Neuronal stem cell (in vitro differentiated cells): Measurements from ENCODE around the gene DBI.

Experiments used
- DNase-seq: peaks from one replicate; pipeline ENCODE4 v3.0.0-alpha.2; 2013; ENCODE audit warnings: low spot score
- H2AFZ ChIP-seq: one replicate; pipeline ENCODE4 v1.6.1; 2013; ENCODE audit warnings: mild to moderate bottlenecking, low read length, inconsistent platforms
- H2AK5ac ChIP-seq: 2 replicates; pipeline ENCODE4 v1.6.1; 2013; ENCODE audit warnings: low read depth, mild to moderate bottlenecking, inconsistent platforms, low read length, moderate library complexity, mixed read lengths
- H2BK120ac ChIP-seq: 2 replicates; pipeline ENCODE4 v1.6.1; 2013; ENCODE audit warnings: low read depth, mild to moderate bottlenecking, inconsistent platforms, low read length, moderate library complexity, mixed read lengths
- H2BK12ac ChIP-seq: one replicate; pipeline ENCODE4 v1.6.1; 2013; ENCODE audit warnings: low read length, inconsistent platforms
- H2BK15ac ChIP-seq: 2 replicates; pipeline ENCODE4 v1.6.1; 2013; ENCODE audit warnings: mild to moderate bottlenecking, low read length, inconsistent platforms, mixed read lengths
- H2BK5ac ChIP-seq: one replicate; pipeline ENCODE4 v1.6.1; 2013; ENCODE audit warnings: inconsistent platforms, mild to moderate bottlenecking, low read length, moderate library complexity
- H3K14ac ChIP-seq: one replicate; pipeline ENCODE4 v1.6.1; 2013; ENCODE audit warnings: low read length, inconsistent platforms
- H3K18ac ChIP-seq: 2 replicates; pipeline ENCODE4 v1.6.1; 2013; ENCODE audit warnings: low read length, inconsistent platforms
- H3K23ac ChIP-seq: 2 replicates; pipeline ENCODE4 v1.6.1; 2013; ENCODE audit warnings: low read depth, mild to moderate bottlenecking, mixed read lengths, low read length, inconsistent platforms; ENCODE audit not compliant: poor library complexity
- H3K27ac ChIP-seq: replicated peaks from 3 replicates; pipeline ENCODE4 v1.5.1; 2013; ENCODE audit warnings: low read length, inconsistent platforms
- H3K27me3 ChIP-seq, 3 experiments: 2 replicates each; pipeline ENCODE4 v1.6.1; 2013; ENCODE audit warnings: low read length in 3 of 3, mild to moderate bottlenecking in 2 of 3, inconsistent platforms in 1 of 3, low read depth in 1 of 3, mixed read lengths in 1 of 3, moderate library complexity in 1 of 3; ENCODE audit not compliant: control insufficient read depth in 3 of 3, insufficient read depth in 3 of 3
- H3K36me3 ChIP-seq, 2 donors: replicated peaks in 1 of 2; 2 replicates each; pipeline ENCODE4 v1.6.1; 2013; ENCODE audit warnings: low read length in 2 of 2; ENCODE audit not compliant: control insufficient read depth in 2 of 2, insufficient read depth in 2 of 2
- H3K4ac ChIP-seq: 2 replicates; pipeline ENCODE4 v1.6.1; 2013; ENCODE audit warnings: inconsistent platforms, mild to moderate bottlenecking, low read length, moderate library complexity
- H3K4me1 ChIP-seq, 2 donors: 1 replicate in 1 of 2; 2 replicates in 1 of 2; pipeline ENCODE4 v1.6.1; 2013; ENCODE audit warnings: low read length in 2 of 2, low read depth in 1 of 2; ENCODE audit not compliant: control insufficient read depth in 2 of 2, insufficient read depth in 1 of 2
- H3K4me2 ChIP-seq: one replicate; pipeline ENCODE4 v1.6.1; 2013; ENCODE audit warnings: mild to moderate bottlenecking, low read length, inconsistent platforms; ENCODE audit not compliant: insufficient read depth, poor library complexity, severe bottlenecking
- H3K4me3 ChIP-seq, 2 donors: 2 replicates each; pipeline ENCODE4 v1.5.1; 2013; ENCODE audit warnings: low read length in 2 of 2, mild to moderate bottlenecking in 2 of 2, inconsistent platforms in 1 of 2, moderate library complexity in 1 of 2
- H3K79me1 ChIP-seq: one replicate; pipeline ENCODE4 v1.6.1; 2013; ENCODE audit warnings: low read depth, mild to moderate bottlenecking, inconsistent platforms, low read length, moderate library complexity
- H3K9ac ChIP-seq: one replicate; pipeline ENCODE4 v1.6.1; 2013; ENCODE audit warnings: mild to moderate bottlenecking, low read depth, low read length, inconsistent platforms; ENCODE audit not compliant: poor library complexity
- H3K9me3 ChIP-seq, 2 donors: replicated peaks in 1 of 2; 2 replicates each; pipeline versions ENCODE3 to v1.6.1; 2013; ENCODE audit warnings: low read length in 2 of 2, mild to moderate bottlenecking in 2 of 2, inconsistent platforms in 1 of 2, low read depth in 1 of 2, mixed read lengths in 1 of 2, moderate library complexity in 1 of 2; ENCODE audit not compliant: control insufficient read depth in 2 of 2, insufficient read depth in 1 of 2
- H4K8ac ChIP-seq: one replicate; pipeline ENCODE4 v1.6.1; 2013; ENCODE audit warnings: low read depth, mild to moderate bottlenecking, inconsistent platforms, low read length, moderate library complexity
- H4K91ac ChIP-seq: one replicate; pipeline ENCODE4 v1.6.1; 2013; ENCODE audit warnings: low read length, low read depth, mild to moderate bottlenecking, inconsistent platforms; ENCODE audit not compliant: poor library complexity
- WGBS, 2 donors: extraction: QIAGEN DNeasy Blood & Tissue Kit; methylation state at CpG; one replicate each; pipeline ENCODE4 v1.1.7; 2013; ENCODE audit warnings: missing lambda C conversion rate in 2 of 2, mixed read lengths in 1 of 2; ENCODE audit not compliant: insufficient read length in 2 of 2, insufficient replicate concordance in 1 of 2; ENCODE audit errors: extremely low coverage in 2 of 2; 5-methylcytosine and 5-hydroxymethylcytosine counted together

The DBI gene

DNA sequence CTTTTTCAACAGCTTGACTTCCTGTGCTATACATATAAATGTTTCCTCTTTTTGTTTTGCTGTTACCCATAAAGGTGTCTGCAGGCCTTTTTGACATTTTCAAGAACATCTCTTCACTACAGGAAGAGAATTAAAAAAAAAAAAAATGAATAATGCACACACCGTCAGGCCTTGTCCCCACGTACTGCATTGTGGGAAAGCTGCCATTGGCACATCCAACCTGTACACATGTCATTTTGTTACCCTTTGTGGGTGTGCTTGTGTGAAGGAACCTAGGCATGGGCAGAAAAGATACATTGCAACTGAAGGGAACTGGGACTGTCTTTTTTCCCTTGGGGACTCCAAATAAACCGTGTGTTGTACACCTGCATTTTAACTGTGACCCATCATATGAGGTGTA is 48.1 kb downstream of the DBI start:
- H2BK120ac ChIP-seq: no peak overlapping the region
- no peak overlapping the region for H2AK5ac ChIP-seq
- no peak overlapping the region for H2BK12ac ChIP-seq
- H3K18ac ChIP-seq: no peak overlapping the region
- no peaks in the 10 kb centered on the region for H3K27me3 ChIP-seq
- H3K9me3 ChIP-seq: no peaks in the 10 kb centered on the region
- no CpG with 5 or more reads among the region's 3 CpGs for WGBS, 2 donors
- H3K4ac ChIP-seq: no peak overlapping the region
- no peak overlapping the region for H3K23ac ChIP-seq
- peaks cover 0 to 1% of the 10 kb centered on the region in 2 donors for H3K4me1 ChIP-seq
- H3K4me3 ChIP-seq: no peak overlapping the region
- no peak for DNase-seq
- no peak overlapping the region for H3K27ac ChIP-seq
- H2AFZ ChIP-seq: no peak overlapping the region
- no peak overlapping the region for H3K9ac ChIP-seq
- no peak overlapping the region for H3K14ac ChIP-seq
- H4K8ac ChIP-seq: no peak overlapping the region
- H3K36me3 ChIP-seq: no peaks in the 10 kb centered on the region
- H3K4me2 ChIP-seq: no peak overlapping the region
- H2BK5ac ChIP-seq: no peak overlapping the region
- H4K91ac ChIP-seq: no peak overlapping the region
- H2BK15ac ChIP-seq: no peak overlapping the region
- H3K79me1 ChIP-seq: no peaks in the 10 kb centered on the region

DNA sequence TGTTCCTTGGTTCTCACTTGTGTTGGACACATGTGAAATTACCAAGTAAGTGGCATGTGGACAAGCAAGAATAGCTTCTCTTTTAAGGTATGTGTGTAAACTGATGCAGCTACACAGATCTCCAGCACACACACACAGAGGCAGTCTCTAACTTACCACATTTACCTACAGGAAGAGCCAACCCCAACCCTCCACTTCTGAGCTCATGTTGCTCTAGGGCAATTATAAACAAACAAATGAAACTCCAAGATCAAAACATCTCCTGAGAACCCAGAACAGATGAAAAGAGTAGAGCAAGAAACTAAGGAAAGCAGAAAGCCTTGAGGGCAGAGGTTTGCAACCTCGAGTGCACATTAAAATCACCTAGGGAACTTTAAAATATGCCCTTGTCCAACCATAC is 48.9 kb downstream of the DBI start:
- H4K8ac ChIP-seq: no peak overlapping the region
- H3K4me2 ChIP-seq: no peak overlapping the region
- no peaks in the 10 kb centered on the region for H3K27me3 ChIP-seq
- no peak overlapping the region for H2BK5ac ChIP-seq
- no CpG with 5 or more reads among the region's 1 CpG for WGBS, 2 donors
- DNase-seq: no peak
- no peak overlapping the region for H2BK15ac ChIP-seq
- no peaks in the 10 kb centered on the region for H3K36me3 ChIP-seq
- H2AFZ ChIP-seq: no peak overlapping the region
- no peak overlapping the region for H4K91ac ChIP-seq
- no peak overlapping the region for H3K4me3 ChIP-seq
- no peak overlapping the region for H3K9ac ChIP-seq
- H3K27ac ChIP-seq: no peak overlapping the region
- H2AK5ac ChIP-seq: no peak overlapping the region
- H3K23ac ChIP-seq: no peak overlapping the region
- no peak overlapping the region for H3K18ac ChIP-seq
- H3K9me3 ChIP-seq: peaks cover 0 to under 1% of the 10 kb centered on the region in 2 donors
- no peak overlapping the region for H3K4ac ChIP-seq
- peaks cover 0 to 1% of the 10 kb centered on the region in 2 donors for H3K4me1 ChIP-seq
- H3K79me1 ChIP-seq: no peaks in the 10 kb centered on the region
- no peak overlapping the region for H2BK12ac ChIP-seq
- no peak overlapping the region for H3K14ac ChIP-seq
- H2BK120ac ChIP-seq: no peak overlapping the region

DNA sequence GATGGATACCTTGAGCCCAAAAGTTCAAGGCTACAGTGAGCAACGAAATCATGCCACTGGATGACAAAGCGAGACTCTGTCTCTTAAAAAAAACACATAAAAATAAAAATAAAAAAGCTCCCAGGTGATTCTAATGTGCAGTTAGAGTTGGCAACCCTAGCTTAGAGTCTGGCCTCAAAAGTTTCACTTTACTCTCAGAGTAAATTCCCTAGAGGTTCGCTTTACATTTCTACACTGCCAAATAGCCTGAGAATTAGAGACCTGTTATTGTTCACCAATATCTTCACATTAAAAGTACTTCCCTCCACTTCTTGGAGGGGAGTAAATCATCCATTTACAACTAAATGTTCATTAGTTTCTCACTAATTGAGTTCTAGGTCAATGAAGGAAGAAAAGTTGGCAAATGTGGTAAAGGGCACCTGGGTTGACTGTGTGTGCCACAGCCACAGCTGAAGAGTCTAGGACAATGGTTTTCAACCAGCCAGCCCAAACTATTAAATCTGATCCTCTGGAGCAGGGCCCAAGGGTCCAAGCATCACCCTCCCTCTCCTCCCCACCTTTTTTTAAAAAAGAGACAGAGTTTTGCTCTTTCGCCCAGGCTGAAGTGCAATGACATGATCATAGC is 49.6 kb downstream of the DBI start:
- H4K8ac ChIP-seq: no peak overlapping the region
- no peak overlapping the region for H2BK120ac ChIP-seq
- no peak overlapping the region for H2BK12ac ChIP-seq
- H3K14ac ChIP-seq: no peak overlapping the region
- no peak overlapping the region for H2AK5ac ChIP-seq
- no peak overlapping the region for H4K91ac ChIP-seq
- H3K9me3 ChIP-seq: peaks cover 7% of the 10 kb centered on the region in 2 donors
- H3K4me2 ChIP-seq: no peak overlapping the region
- WGBS, 2 donors: no CpG with 5 or more reads among the region's 4 CpGs
- H3K4me3 ChIP-seq: no peak overlapping the region
- H3K4me1 ChIP-seq: peaks cover 0 to 1% of the 10 kb centered on the region in 2 donors
- H3K36me3 ChIP-seq: no peaks in the 10 kb centered on the region
- H3K9ac ChIP-seq: no peak overlapping the region
- H2BK5ac ChIP-seq: no peak overlapping the region
- DNase-seq: no peak
- H3K18ac ChIP-seq: no peak overlapping the region
- no peak overlapping the region for H3K23ac ChIP-seq
- H3K4ac ChIP-seq: no peak overlapping the region
- no peaks in the 10 kb centered on the region for H3K79me1 ChIP-seq
- H2AFZ ChIP-seq: no peak overlapping the region
- no peaks in the 10 kb centered on the region for H3K27me3 ChIP-seq
- no peak overlapping the region for H3K27ac ChIP-seq
- no peak overlapping the region for H2BK15ac ChIP-seq

DNA sequence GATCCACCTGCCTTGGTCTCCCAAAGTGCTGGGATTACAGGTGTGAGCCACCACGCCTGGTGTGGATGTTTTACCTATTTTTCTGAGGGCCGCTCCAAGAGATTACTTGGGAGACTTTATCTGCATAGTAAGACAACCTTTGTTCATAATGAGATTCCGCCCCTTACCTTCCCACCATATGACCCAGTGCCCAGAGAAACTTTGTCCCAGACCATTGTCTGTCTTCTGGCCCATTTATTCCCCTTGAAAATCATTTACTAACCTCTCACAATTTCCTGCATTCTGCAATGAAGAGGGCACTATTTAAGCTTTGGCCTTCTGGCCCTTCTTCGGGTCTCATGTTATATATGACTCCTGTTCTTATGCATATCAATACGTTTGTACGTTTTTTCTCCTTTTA is 51.1 kb downstream of the DBI start:
- Histone ChIP-seq H3K23ac (no peak overlapping the region), H2BK120ac (no peak overlapping the region), H2BK5ac (no peak overlapping the region), H2AK5ac (no peak overlapping the region), H3K27me3 (peaks cover 0 to under 1% (median 0%) of the 10 kb centered on the region in 3 experiments), H2BK12ac (no peak overlapping the region), H4K91ac (no peak overlapping the region), H2BK15ac (no peak overlapping the region), H3K4ac (no peak overlapping the region), H3K79me1 (no peaks in the 10 kb centered on the region), H2AFZ (no peak overlapping the region), H3K9ac (no peak overlapping the region), H3K9me3 (peaks cover 7 to 11% of the 10 kb centered on the region in 2 donors), H3K18ac (no peak overlapping the region), H3K4me2 (no peak overlapping the region), H3K36me3 (no peaks in the 10 kb centered on the region), H3K27ac (no peak overlapping the region), H3K14ac (no peak overlapping the region), H3K4me3 (no peak overlapping the region), H4K8ac (no peak overlapping the region), H3K4me1 (peaks cover 0 to 3% of the 10 kb centered on the region in 2 donors)
- no CpG with 5 or more reads among the region's 6 CpGs for WGBS, 2 donors
- DNase-seq: no peak
